Caco-2 (cell line): ENCODE data around the gene PSMB4. TPM values are rescaled to one million over a fixed set of nuclear protein-coding genes. Genes with fewer than 3 reads are reported as not detected.
"Not testable (repeated sequence)": the region's sequence is repeated elsewhere in the genome, so short reads cannot be mapped to it uniquely, and the experiment has no call there.

Experiments used
- Bru-seq: library from RNA; stranded (reverse); fragments of 400-500 nt; gene quantifications from one replicate; lab custom pipeline; 2021; lab: Mats Ljungman, UMichigan
- BruChase-seq, 2 experiments: library from RNA; stranded (reverse); fragments of 400-500 nt; gene quantifications; one replicate each; lab custom pipeline; 2021; lab: Mats Ljungman, UMichigan
- BruUV-seq: library from RNA; stranded (reverse); fragments of 400-500 nt; replicated peaks from 2 replicates; lab custom pipeline; 2021; lab: Mats Ljungman, UMichigan
- CTCF ChIA-PET: fragments of 300-600 bp; sonication (Branson Sonifier 250); formaldehyde crosslinking; loops from one replicate; lab custom pipeline; 2022; ENCODE audit warnings: antibody characterized with exemption; lab: Charles Lee
- POLR2A ChIA-PET: fragments of 300-600 bp; sonication (Branson Sonifier 250); formaldehyde crosslinking; loops from one replicate; lab custom pipeline; 2022; ENCODE audit warnings: antibody characterized with exemption; lab: Charles Lee
- DNase-seq, 2 experiments: peaks; one replicate each; pipeline versions ENCODE4 v3.0.0 to v3.0.0-alpha.2; 2020 to 2022
- H3K27me3 ChIP-seq: replicated peaks from 2 replicates; pipeline ENCODE4 v1.6.0; 2011; ENCODE audit warnings: low read length; ENCODE audit not compliant: control insufficient read depth, insufficient read depth
- H3K36me3 ChIP-seq: 2 replicates; pipeline ENCODE4 v1.5.1; 2011; ENCODE audit warnings: low read length; ENCODE audit not compliant: control insufficient read depth, insufficient read depth
- H3K4me1 ChIP-seq: fragments of 250-450 bp; sonication (Bioruptor Pico); 2 replicates; pipeline ENCODE4 v1.5.1; 2020; ENCODE audit warnings: mild to moderate bottlenecking
- H3K4me3 ChIP-seq: 2 replicates; pipeline ENCODE4 v1.5.1; 2011; ENCODE audit warnings: low read depth, mild to moderate bottlenecking, control low read depth, low read length
- H3K9me3 ChIP-seq: fragments of 250-450 bp; sonication (Bioruptor Pico); 2 replicates; pipeline ENCODE4 v1.5.1; 2020; ENCODE audit warnings: mild to moderate bottlenecking, moderate library complexity
- H3K27ac Mint-ChIP-seq: one replicate; pipeline ENCODE4 v1.8.0; 2022; ENCODE audit warnings: mixed read lengths; ENCODE audit not compliant: unreplicated experiment
- H3K27me3 Mint-ChIP-seq: one replicate; pipeline ENCODE4 v1.8.0; 2022; ENCODE audit warnings: mixed read lengths; ENCODE audit not compliant: insufficient read depth, unreplicated experiment
- H3K36me3 Mint-ChIP-seq: one replicate; pipeline ENCODE4 v1.8.0; 2022; ENCODE audit warnings: mild to moderate bottlenecking, mixed read lengths; ENCODE audit not compliant: insufficient read depth, unreplicated experiment
- H3K4me1 Mint-ChIP-seq: one replicate; pipeline ENCODE4 v1.8.0; 2022; ENCODE audit warnings: low read depth, mixed read lengths; ENCODE audit not compliant: unreplicated experiment
- H3K4me3 Mint-ChIP-seq: one replicate; pipeline ENCODE4 v1.8.0; 2022; ENCODE audit warnings: mild to moderate bottlenecking, moderate library complexity, mixed read lengths; ENCODE audit not compliant: unreplicated experiment
- H3K9me3 Mint-ChIP-seq: one replicate; pipeline ENCODE4 v1.8.0; 2022; ENCODE audit warnings: mixed read lengths; ENCODE audit not compliant: unreplicated experiment
- CTCF ChIP-seq, 2 experiments: fragments of 200-600 bp in 1 of 2; IDR thresholded peaks; 1 replicate in 1 of 2; 2 replicates in 1 of 2; pipeline versions ENCODE4 v1.5.1 to v1.8.0; 2011 to 2022; ENCODE audit warnings: antibody characterized with exemption in 1 of 2, control low read depth in 1 of 2, inconsistent platforms in 1 of 2, low read depth in 1 of 2, low read length in 1 of 2, mild to moderate bottlenecking in 1 of 2, moderate library complexity in 1 of 2; ENCODE audit not compliant: insufficient read depth in 1 of 2, severe bottlenecking in 1 of 2, unreplicated experiment in 1 of 2
- intact Hi-C: fragments of 100-400 bp; cut with micrococcal nuclease; formaldehyde crosslinking; loops from one replicate; pipeline ENCODE4 v1.10.0; 2022; ENCODE audit not compliant: unreplicated experiment
- long read RNA-seq: library from polyadenylated mRNA; stranded (forward); transcript quantifications from one replicate; pipeline ENCODE4 v2.0.0, GENCODE V29; 2022
- total RNA-seq: library from RNA; stranded (reverse); gene quantifications from 2 replicates; pipeline ENCODE4 v1.2.3, GENCODE V29; 2022

The PSMB4 gene
- total RNA-seq (330 and 362 TPM in 2 replicates), Bru-seq, nascent RNA (percentile 97 among the genes with signal in this experiment), BruChase-seq, experiment 1, labeled RNA remaining after a 2-hour chase (percentile 98 among the genes with signal in this experiment), BruChase-seq, experiment 2, labeled RNA remaining after a 6-hour chase (percentile 99 among the genes with signal in this experiment)
- long read RNA-seq, transcript PSMB4-201 (7 exons, 964 nt) = major isoform, 104 of 114 reads
- long read RNA-seq, partial matches to known transcripts = 2 of 114 reads
- long read RNA-seq, other reads (novel, unspliced or antisense) = 8 of 114 reads

DNA sequence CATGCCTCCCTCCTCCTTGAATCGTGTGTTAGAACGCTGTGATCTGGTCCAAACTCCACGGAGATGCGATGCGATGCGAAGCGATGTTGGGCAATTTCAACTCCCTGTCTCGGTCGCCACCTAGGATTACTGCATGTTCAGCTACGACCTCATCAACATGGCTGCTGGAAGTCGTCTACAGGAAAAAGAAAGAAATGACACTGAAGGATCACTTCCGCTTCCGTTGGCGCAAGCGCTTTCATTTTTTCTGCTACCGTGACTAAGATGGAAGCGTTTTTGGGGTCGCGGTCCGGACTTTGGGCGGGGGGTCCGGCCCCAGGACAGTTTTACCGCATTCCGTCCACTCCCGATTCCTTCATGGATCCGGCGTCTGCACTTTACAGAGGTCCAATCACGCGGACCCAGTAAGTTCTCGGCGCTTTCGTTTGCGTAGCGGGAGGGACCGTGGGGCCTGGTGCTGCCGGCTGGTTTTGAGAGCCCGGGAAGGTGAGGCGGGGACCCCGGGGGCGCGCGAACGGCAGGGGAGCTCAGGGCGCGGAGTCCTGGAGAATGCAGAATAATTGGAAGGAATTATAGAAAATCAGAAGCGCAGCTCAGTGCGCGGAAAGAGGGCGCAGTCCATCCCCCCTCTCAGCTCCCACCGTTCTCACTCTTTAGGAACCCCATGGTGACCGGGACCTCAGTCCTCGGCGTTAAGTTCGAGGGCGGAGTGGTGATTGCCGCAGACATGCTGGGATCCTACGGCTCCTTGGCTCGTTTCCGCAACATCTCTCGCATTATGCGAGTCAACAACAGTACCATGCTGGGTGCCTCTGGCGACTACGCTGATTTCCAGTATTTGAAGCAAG, at the start of gene PSMB4:
Gene PSMB4, plus strand, starts transcription at position 250 of the 848 bp plus-strand sequence. Its CDS starts 15 bp downstream, at position 265.
- peak in 1 of 2 experiments; percentile 37 for TF ChIP-seq CTCF (IDR thresholded peaks at IDR 0.05; ENCODE audit: insufficient read depth in 1 of 2, low read depth in 1 of 2, low read length in 1 of 2, severe bottlenecking in 1 of 2, unreplicated experiment in 1 of 2)
- Histone ChIP-seq H3K9me3 (peaks cover 2% of the 10 kb centered on the region; the same call in 1 of the 2 replicates), H3K27me3 (no peaks in the 10 kb centered on the region), H3K4me1 (peaks cover 7% of the 10 kb centered on the region), H3K4me3 (peak within 1 kb of the TSS; percentile 80), H3K36me3 (peaks cover 3% of the 10 kb centered on the region)
- POLR2A ChIA-PET = interaction anchor here (0.7 to 1.0 kb wide), 2 partner anchors 88 to 148 kb away, joined by 3 to 4 read pairs; no protein-coding TSS in a partner anchor
- Mint-ChIP-seq H3K36me3 (peaks cover 53% of the 10 kb centered on the region), H3K4me1 (peaks cover 13% of the 10 kb centered on the region), H3K27ac (peak within 1 kb of the TSS; percentile 99), H3K9me3 (no peaks in the 10 kb centered on the region), H3K4me3 (peak within 1 kb of the TSS; percentile 99), H3K27me3 (no peaks in the 10 kb centered on the region)
- CTCF ChIA-PET = interaction anchor here (0.6 to 1.5 kb wide), 4 partner anchors 47 to 118 kb away, joined by 3 to 11 read pairs (median 4); no protein-coding TSS in a partner anchor
- intact Hi-C loops = loop anchor here (10.0 kb wide), 2 partner anchors 55 to 95 kb away; partner anchors contain the start of gene RFX5
- peak; percentile 86 to 90 for DNase-seq
- BruUV-seq = no TSS peak

- H3K4me1 ChIP-seq, BruUV-seq, H3K27me3 ChIP-seq, H3K27me3 Mint-ChIP-seq, H3K4me3 Mint-ChIP-seq, intact Hi-C loops, H3K9me3 Mint-ChIP-seq, H3K4me3 ChIP-seq, DNase-seq, H3K27ac Mint-ChIP-seq, POLR2A ChIA-PET, H3K36me3 ChIP-seq: not testable (repeated sequence)
- CTCF ChIA-PET = interaction anchor here (0.5 to 0.6 kb wide), 2 partner anchors 22 to 818 kb away, joined by 3 read pairs; no protein-coding TSS in a partner anchor
- peaks cover 21% of the 10 kb centered on the region for H3K9me3 ChIP-seq
- H3K36me3 Mint-ChIP-seq = peaks cover 20% of the 10 kb centered on the region
- peaks cover 18% of the 10 kb centered on the region for H3K4me1 Mint-ChIP-seq
Observed at GRCh38 chr1:151350323-151350722, 49.0 kb upstream of the PSMB4 start.

GRCh38 chr1:151352021-151352718, 47.2 kb upstream of the PSMB4 start:
- intact Hi-C loops = no loop called here
- Mint-ChIP-seq H3K27ac (no peak overlapping the region), H3K4me3 (no peak overlapping the region), H3K36me3 (peaks cover 11% of the 10 kb centered on the region), H3K9me3 (peaks cover 10% of the 10 kb centered on the region), H3K4me1 (peaks cover 7% of the 10 kb centered on the region), H3K27me3 (no peaks in the 10 kb centered on the region)
- POLR2A ChIA-PET = no interaction called here
- CTCF ChIA-PET = interaction anchor here (0.8 kb wide), 1 partner anchor 47 kb away, joined by 5 read pairs; the partner anchor contains the start of gene PSMB4
- H3K4me1 ChIP-seq = peaks cover 6% of the 10 kb centered on the region; the same call in 1 of the 2 replicates
- no peaks in the 10 kb centered on the region for H3K27me3 ChIP-seq
- TF ChIP-seq CTCF (IDR thresholded peaks at IDR 0.05; ENCODE audit: insufficient read depth in 1 of 2, low read depth in 1 of 2, low read length in 1 of 2, severe bottlenecking in 1 of 2, unreplicated experiment in 1 of 2) = no peak
- no peak overlapping the region for H3K4me3 ChIP-seq
- BruUV-seq = no TSS peak
- peaks cover 21% of the 10 kb centered on the region for H3K9me3 ChIP-seq
- DNase-seq = no peak
- no peaks in the 10 kb centered on the region for H3K36me3 ChIP-seq
